C4-2B (cell line): ENCODE results near the gene AP3S2.

Experiments used
- ZFX ChIP-seq: fragments of 450-650 bp; IDR thresholded peaks from 2 replicates; pipeline ENCODE4 v1.6.1; 2017
- TF ChIP-seq, protein P1 (sequence below): fragments of 450-650 bp; conservative IDR thresholded peaks from 2 replicates; pipeline ENCODE4 v1.5.1; 2017; ENCODE audit warnings: mild to moderate bottlenecking

DNA sequence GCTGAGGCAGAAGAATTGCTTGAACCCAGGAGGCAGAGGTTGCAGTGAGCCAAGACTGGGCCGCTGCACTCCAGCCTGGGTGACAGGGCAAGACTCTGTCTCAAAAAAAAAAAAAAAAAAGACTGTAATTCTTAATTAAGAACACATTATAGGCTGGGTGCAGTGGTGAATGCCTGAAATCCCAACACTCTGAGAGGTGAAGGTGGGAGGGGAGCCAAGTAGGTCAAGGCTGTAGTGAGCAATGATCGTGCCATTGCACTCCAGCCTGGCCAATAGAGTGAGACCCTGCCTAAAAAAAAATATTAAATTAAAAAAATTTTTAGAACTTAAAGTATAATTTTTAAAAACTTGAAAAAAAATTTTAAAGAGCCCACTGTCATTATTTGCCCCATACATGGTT is 32.4 kb upstream of the AP3S2 start:
- TF ChIP-seq, protein P1, sequence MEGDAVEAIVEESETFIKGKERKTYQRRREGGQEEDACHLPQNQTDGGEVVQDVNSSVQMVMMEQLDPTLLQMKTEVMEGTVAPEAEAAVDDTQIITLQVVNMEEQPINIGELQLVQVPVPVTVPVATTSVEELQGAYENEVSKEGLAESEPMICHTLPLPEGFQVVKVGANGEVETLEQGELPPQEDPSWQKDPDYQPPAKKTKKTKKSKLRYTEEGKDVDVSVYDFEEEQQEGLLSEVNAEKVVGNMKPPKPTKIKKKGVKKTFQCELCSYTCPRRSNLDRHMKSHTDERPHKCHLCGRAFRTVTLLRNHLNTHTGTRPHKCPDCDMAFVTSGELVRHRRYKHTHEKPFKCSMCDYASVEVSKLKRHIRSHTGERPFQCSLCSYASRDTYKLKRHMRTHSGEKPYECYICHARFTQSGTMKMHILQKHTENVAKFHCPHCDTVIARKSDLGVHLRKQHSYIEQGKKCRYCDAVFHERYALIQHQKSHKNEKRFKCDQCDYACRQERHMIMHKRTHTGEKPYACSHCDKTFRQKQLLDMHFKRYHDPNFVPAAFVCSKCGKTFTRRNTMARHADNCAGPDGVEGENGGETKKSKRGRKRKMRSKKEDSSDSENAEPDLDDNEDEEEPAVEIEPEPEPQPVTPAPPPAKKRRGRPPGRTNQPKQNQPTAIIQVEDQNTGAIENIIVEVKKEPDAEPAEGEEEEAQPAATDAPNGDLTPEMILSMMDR = no peak
- no peak for TF ChIP-seq ZFX
